Measurements from ENCODE around the gene CMIP. TPM values are rescaled to one million over a fixed set of nuclear protein-coding genes. Genes with fewer than 3 reads are reported as not detected.

CMIP gene
- total RNA-seq, 3 donors from 2014 or later: 73.3 to 127 (median 79.8) TPM

- ATAC-seq (no peak), DNase-seq (no peak)
- no peak overlapping the region for H3K4me3 ChIP-seq
- TF ChIP-seq CTCF (IDR thresholded peaks at IDR 0.05): no peak
- intact Hi-C loops (cut with DNase I, micrococcal nuclease): no loop called here
- H3K9me3 ChIP-seq: no peaks in the 10 kb centered on the region
- no peaks in the 10 kb centered on the region for H3K4me1 ChIP-seq (ENCODE audit: low read depth)
- H3K36me3 ChIP-seq (ENCODE audit: low read depth): no peaks in the 10 kb centered on the region
These were observed 213.2 kb downstream of the CMIP start for GRCh38 chr16:81657781-81658180.

GRCh38 chr16:81658373-81658772, 213.8 kb downstream of the CMIP start:
- H3K9me3 ChIP-seq: no peaks in the 10 kb centered on the region
- ATAC-seq (no peak), DNase-seq (no peak)
- H3K4me3 ChIP-seq: no peak overlapping the region
- no peaks in the 10 kb centered on the region for H3K36me3 ChIP-seq (ENCODE audit: low read depth)
- intact Hi-C loops (cut with DNase I, micrococcal nuclease): no loop called here
- H3K4me1 ChIP-seq (ENCODE audit: low read depth): no peaks in the 10 kb centered on the region
- no peak for TF ChIP-seq CTCF (IDR thresholded peaks at IDR 0.05)

GRCh38 chr16:81659249-81659648, 214.6 kb downstream of the CMIP start:
- intact Hi-C loops (cut with DNase I, micrococcal nuclease): no loop called here
- DNase-seq (no peak), ATAC-seq (no peak)
- Histone ChIP-seq H3K36me3 (ENCODE audit: low read depth) (no peaks in the 10 kb centered on the region), H3K4me1 (ENCODE audit: low read depth) (no peaks in the 10 kb centered on the region), H3K4me3 (no peak overlapping the region), H3K9me3 (no peaks in the 10 kb centered on the region)
- no peak for TF ChIP-seq CTCF (IDR thresholded peaks at IDR 0.05)

GRCh38 chr16:81661082-81661481, 216.5 kb downstream of the CMIP start:
- no peaks in the 10 kb centered on the region for H3K9me3 ChIP-seq
- TF ChIP-seq CTCF (IDR thresholded peaks at IDR 0.05): no peak
- H3K4me3 ChIP-seq: no peak overlapping the region
- no peaks in the 10 kb centered on the region for H3K36me3 ChIP-seq (ENCODE audit: low read depth)
- intact Hi-C loops (cut with DNase I, micrococcal nuclease): no loop called here
- ATAC-seq (no peak), DNase-seq (no peak)
- no peaks in the 10 kb centered on the region for H3K4me1 ChIP-seq (ENCODE audit: low read depth)

- ATAC-seq (no peak), DNase-seq (no peak)
- intact Hi-C loops (cut with DNase I, micrococcal nuclease): no loop called here
- H3K4me1 ChIP-seq (ENCODE audit: low read depth): no peaks in the 10 kb centered on the region
- no peaks in the 10 kb centered on the region for H3K9me3 ChIP-seq
- H3K36me3 ChIP-seq (ENCODE audit: low read depth): no peaks in the 10 kb centered on the region
- H3K4me3 ChIP-seq: no peak overlapping the region
- no peak for TF ChIP-seq CTCF (IDR thresholded peaks at IDR 0.05)
These were observed 219.5 kb downstream of the CMIP start for GRCh38 chr16:81664153-81664552.

GRCh38 chr16:81665588-81665987, 221.0 kb downstream of the CMIP start:
- Histone ChIP-seq H3K9me3 (no peaks in the 10 kb centered on the region), H3K4me3 (no peak overlapping the region), H3K36me3 (ENCODE audit: low read depth) (no peaks in the 10 kb centered on the region), H3K4me1 (ENCODE audit: low read depth) (no peaks in the 10 kb centered on the region)
- no peak for DNase-seq
- no peak for ATAC-seq
- intact Hi-C loops (cut with DNase I, micrococcal nuclease): no loop called here
- TF ChIP-seq CTCF (IDR thresholded peaks at IDR 0.05): no peak

All from mucosa of descending colon (tissue), 3 donors.